Thyroid gland (tissue), 4 donors: ENCODE data around the gene METTL18.

ENCODE experiments used
- POLR2A ChIP-seq, 2 donors: fragments of 450-650 bp; IDR thresholded peaks; one replicate each; pipeline ENCODE4 v1.6.1; 2017; ENCODE audit warnings: antibody characterized with exemption in 2 of 2, mild to moderate bottlenecking in 2 of 2, moderate library complexity in 1 of 2
- TF ChIP-seq, protein P1 (sequence below), 6 experiments: fragments of 200-600 bp in 3 of 6; fragments of 450-650 bp in 3 of 6; sonication (generic) in 3 of 6; IDR thresholded peaks; one replicate each; pipeline ENCODE4 v1.5.1; 2016 to 2019; ENCODE audit warnings: antibody characterized with exemption in 6 of 6, mild to moderate bottlenecking in 2 of 6, inconsistent platforms in 1 of 6, moderate library complexity in 1 of 6

GRCh38 chr1:169809370-169810095, 14.8 kb upstream of the METTL18 start:
- TF ChIP-seq POLR2A (IDR thresholded peaks at IDR 0.05): no peak
- TF ChIP-seq, protein P1, sequence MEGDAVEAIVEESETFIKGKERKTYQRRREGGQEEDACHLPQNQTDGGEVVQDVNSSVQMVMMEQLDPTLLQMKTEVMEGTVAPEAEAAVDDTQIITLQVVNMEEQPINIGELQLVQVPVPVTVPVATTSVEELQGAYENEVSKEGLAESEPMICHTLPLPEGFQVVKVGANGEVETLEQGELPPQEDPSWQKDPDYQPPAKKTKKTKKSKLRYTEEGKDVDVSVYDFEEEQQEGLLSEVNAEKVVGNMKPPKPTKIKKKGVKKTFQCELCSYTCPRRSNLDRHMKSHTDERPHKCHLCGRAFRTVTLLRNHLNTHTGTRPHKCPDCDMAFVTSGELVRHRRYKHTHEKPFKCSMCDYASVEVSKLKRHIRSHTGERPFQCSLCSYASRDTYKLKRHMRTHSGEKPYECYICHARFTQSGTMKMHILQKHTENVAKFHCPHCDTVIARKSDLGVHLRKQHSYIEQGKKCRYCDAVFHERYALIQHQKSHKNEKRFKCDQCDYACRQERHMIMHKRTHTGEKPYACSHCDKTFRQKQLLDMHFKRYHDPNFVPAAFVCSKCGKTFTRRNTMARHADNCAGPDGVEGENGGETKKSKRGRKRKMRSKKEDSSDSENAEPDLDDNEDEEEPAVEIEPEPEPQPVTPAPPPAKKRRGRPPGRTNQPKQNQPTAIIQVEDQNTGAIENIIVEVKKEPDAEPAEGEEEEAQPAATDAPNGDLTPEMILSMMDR (IDR thresholded peaks at IDR 0.05): peak; percentile 20 to 60 (median 46)
